ENCODE data around the gene CLASRP.

DNA sequence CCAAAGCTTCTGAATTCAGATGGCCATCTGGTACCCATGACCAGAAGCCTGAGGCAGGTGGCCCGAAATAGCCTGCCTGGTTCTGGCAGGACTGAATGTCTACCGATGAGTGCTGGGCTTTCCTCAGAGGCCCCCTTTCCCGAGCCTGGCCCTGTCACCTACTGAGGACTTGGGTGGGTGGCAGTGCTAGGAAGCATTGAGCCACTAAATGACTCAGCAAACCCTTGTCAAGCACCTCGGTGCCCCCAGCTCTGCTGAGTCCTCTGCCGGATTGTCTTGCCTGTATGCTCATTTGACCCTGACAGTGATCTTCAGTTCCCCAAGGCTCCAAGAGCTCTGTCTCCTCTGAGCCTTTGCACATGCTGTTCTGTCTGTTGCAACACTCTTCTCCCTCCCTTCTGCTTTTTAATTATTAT lies 72.0 kb downstream of the CLASRP start:
- TF ChIP-seq, protein P1, sequence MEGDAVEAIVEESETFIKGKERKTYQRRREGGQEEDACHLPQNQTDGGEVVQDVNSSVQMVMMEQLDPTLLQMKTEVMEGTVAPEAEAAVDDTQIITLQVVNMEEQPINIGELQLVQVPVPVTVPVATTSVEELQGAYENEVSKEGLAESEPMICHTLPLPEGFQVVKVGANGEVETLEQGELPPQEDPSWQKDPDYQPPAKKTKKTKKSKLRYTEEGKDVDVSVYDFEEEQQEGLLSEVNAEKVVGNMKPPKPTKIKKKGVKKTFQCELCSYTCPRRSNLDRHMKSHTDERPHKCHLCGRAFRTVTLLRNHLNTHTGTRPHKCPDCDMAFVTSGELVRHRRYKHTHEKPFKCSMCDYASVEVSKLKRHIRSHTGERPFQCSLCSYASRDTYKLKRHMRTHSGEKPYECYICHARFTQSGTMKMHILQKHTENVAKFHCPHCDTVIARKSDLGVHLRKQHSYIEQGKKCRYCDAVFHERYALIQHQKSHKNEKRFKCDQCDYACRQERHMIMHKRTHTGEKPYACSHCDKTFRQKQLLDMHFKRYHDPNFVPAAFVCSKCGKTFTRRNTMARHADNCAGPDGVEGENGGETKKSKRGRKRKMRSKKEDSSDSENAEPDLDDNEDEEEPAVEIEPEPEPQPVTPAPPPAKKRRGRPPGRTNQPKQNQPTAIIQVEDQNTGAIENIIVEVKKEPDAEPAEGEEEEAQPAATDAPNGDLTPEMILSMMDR (conservative IDR thresholded peaks at IDR 0.05; ENCODE audit: low read length), result no peak
- TF ChIP-seq EZH2phosphoT487 (IDR thresholded peaks at IDR 0.05; ENCODE audit: borderline replicate concordance, low read depth, low read length), result no peak
